Stimulated activated CD4-positive, alpha-beta T cell treated with anti-CD3 and anti-CD28 coated beads, Interleukin-1b, Interleukin-23, amount 100 ng/mL, for 24 hours (primary cell): ENCODE measurements around the gene AWAT2.

Experiments used
- DNase-seq, 4 experiments: peaks; one replicate each; pipeline ENCODE4 v3.0.0-alpha.2; 2020; ENCODE audit warnings: low read depth in 4 of 4, low spot score in 1 of 4

Gene AWAT2, protein sequence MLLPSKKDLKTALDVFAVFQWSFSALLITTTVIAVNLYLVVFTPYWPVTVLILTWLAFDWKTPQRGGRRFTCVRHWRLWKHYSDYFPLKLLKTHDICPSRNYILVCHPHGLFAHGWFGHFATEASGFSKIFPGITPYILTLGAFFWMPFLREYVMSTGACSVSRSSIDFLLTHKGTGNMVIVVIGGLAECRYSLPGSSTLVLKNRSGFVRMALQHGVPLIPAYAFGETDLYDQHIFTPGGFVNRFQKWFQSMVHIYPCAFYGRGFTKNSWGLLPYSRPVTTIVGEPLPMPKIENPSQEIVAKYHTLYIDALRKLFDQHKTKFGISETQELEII

DNA sequence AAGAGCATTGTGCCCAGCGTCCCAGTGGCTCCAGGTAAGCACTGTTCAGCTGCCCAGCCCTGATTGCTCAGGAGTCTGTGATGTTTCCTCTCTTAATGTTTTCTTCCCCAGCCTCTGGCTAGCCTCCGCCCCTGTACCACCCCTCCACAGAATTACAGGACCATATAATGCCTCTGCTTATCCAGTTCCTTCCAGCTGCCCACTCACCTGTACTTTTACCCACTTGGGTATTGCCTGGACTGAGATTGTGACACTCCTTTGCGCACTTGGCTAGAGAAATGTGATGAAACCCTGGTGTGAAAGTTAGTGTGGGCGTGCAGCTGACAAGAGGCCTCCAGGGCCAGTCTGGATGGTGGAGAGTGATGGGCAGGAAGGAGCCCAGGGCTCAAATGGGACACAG, at the start of gene AWAT2:
Gene AWAT2, minus strand, starts transcription at position 14 of the 400 bp plus-strand sequence. Its CDS starts 6 bp downstream, at position 8.
- DNase-seq, result no peak

DNA sequence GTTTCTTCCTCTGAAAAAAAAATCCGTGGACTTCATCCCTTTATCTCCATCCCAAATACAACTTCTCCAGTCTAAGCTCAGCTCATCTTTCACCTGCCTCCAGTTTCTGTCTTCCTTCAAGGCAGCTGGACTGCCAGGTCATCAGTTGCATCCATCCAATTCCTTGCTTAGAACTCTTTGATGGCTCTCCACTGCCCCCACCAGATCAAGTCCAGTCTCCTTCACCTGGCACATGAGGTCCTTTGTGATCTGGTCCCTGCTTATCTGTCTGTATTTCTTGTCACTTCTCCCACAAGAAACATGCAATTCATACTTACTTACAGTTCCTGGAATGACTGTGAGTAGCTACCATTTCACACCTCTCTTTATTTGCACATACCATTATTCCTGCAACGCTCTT, 46.3 kb upstream of the AWAT2 start:
- no peak for DNase-seq

DNA sequence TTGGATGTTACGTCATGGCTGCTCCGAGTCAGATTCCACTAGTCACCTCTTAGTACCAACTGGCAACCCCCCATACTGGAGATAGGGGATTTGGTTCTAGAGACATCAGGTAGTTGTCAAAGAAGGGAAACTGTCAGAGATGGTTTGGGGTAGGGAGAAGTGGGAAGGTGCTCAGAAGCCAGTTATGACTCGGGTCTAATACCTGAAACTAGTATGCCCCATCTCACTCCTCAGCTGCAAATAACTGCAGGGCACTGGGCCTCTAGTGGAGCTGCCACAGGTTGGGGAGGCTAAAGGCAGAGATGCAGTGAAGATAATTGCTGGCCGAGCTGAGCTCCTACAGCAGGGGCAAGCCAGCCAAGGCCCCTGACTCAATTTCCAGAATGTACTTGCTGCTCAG, 42.5 kb upstream of the AWAT2 start:
- DNase-seq, result no peak

DNA sequence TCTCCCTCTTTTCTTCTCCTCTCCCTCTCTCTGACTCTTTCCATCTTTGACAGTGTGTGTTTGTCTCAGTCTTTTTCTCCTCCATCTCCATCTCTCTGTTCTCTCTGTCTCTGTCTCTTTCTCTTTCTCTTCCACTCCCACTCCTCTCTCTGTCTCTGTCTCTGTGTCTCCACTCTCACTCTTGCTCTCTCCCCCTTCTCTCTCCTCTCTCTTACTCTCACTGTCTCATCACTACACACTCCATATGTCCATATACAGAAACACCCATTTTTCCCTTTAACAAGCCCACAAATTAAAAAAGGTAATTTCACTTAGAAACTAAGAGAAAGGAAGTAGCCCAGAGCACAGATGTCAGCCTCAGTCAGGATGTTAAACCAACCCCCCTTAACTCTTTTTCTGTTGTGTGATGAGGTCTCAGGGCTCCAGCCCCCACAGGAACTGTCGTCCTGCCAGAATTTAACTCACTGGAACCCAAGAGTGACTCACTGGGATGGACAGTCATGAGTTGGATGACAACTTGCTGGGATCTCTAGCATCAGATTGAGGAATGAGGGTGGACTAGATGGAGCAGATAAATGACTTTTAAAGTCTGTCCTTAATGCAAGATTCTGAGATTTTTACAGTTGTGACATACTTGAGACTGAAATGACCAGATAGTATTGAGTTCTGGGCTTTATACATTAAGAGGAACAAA, 40.0 kb upstream of the AWAT2 start:
- DNase-seq, result no peak

DNA sequence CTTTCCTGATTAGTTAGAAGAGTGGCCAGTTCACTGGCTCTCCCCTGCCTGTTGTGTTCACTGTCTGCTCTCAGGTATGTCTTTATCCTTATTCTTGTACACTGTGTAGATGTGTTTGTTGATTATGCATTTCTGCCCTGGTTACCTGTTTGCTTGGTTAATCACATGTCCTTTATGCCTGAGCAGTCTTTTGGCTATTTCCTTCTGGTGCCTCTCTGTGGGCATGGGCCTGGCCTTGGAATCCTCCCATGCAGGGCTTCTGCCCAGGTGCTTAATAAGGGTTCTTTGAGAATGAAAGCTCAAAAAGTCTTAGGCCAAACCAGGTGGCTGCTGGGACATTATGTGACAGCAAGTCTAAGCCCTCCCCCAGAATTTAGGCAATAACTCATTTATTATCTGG, 39.0 kb upstream of the AWAT2 start:
- no peak for DNase-seq

DNA sequence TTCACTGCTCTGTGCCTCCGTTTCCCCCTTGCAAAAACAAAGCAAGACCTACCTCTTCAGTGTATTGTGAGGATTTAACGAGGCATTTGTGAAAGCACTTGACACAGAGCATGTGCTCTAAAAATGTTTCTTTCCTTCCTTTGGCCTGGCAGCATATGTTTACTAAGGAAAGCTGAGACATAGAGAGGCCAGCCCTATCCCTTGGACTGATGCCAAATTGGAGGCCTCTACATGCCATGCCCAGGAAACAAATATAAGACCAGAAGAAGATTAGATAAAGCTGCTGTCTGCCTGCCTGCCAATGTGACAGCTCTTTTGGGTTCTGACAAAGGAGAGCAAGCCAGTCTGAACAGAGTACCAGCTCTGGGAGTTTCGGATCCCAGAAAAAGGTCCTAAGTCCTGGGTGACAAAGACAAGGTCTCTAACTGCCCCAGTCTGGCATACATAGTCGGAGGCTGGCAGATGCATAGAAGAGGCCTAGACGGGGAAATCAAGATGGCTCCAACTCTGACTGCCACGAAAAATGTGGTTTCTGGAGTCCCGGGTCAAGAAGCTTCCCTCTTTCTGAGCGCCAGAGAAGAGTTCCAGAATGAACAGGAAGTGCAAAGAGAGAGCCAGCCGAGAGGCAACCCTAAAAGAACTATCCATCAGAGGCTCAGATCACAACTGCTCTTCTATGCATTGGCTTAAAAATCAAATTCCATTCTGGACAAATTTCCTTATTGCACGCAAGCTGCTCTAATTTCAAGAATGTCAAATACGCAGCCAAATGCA, 38.3 kb upstream of the AWAT2 start:
- no peak for DNase-seq

DNA sequence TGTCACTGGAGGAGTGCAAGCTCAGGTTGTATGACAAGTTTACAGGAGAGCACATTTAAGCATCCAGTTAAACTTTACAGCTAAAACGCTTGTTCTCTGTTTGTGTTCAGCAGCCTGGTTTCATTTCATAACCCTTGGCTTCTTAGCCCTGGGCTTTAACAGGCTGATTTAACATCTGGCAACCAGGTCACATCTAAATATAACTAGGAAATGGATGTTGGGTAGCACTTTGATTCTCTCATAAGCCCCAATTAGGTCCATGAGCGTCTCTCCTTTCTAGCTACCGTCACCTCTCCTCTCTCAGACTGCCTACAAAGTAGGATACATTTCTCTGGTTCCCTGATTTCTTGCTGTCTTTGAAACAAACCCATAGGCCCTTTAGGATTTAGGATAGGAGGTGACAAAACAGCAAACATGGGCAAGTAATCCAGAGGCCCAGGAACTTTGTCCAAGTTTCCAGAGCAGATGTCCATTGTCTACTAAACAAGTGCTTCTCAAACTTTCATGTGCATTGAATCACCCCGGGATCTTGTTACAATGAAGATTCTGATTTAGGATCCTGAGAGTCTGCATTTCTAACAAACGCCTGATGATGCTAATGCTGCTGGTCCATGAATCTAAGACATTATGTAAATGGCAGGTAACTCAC, 35.0 kb upstream of the AWAT2 start:
- no peak for DNase-seq

DNA sequence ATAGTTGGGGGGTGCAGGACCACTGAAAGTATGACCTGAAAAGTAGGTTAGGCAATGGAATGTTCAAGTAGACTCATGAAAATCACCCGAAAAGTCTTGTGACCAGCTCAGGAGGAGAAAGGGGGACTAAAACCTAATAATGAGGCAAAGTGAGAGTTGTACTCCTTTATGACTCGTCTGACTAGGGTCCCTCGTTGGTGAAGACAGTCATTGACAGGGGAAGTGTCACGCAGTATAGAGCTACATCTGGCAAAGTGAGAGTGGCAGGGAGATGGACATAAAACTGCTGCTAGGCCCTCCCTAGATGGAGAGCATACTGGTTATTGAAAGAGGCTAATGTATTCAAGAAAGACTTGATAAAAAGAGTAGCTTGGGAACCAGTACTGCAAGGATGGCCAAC, 33.0 kb upstream of the AWAT2 start:
- no peak for DNase-seq

DNA sequence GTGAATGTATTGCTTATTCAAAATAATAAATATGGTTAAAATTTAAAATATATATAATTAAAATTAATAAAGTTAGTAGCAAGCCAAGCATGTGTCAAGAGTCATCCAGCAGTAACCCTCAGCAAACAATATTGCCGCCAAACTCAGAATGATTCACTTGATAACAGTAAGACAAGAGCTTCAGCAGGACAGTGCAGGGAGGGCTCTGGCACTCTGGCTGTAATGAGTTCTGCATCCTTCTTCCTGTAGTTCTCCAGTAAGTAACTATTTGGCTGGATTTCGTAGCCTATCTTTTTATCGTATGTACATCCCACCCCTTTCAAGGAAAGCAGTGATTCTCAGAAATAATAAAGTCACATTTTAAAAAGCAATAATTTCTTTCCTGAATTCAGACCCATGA, 30.1 kb upstream of the AWAT2 start:
- DNase-seq, result no peak

DNA sequence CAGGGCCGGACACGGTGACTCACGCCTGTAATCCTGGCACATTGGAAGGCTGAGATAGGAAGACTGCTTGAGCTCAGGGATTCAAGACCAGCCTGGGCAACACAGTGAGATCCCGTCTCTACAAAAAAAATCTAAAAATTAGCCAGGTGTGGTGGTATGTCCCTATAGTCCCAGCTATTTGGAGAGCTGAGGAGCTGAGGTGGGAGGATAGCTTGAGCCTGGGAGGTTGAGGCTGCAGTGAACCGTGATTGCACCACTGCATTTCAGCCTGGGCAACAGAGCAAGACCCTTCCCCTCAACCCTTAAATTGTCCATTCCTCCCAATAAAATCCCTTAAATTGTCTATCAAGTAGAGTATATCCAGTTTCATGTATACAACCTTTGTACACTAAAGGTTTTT, 29.6 kb upstream of the AWAT2 start:
- no peak for DNase-seq

DNA sequence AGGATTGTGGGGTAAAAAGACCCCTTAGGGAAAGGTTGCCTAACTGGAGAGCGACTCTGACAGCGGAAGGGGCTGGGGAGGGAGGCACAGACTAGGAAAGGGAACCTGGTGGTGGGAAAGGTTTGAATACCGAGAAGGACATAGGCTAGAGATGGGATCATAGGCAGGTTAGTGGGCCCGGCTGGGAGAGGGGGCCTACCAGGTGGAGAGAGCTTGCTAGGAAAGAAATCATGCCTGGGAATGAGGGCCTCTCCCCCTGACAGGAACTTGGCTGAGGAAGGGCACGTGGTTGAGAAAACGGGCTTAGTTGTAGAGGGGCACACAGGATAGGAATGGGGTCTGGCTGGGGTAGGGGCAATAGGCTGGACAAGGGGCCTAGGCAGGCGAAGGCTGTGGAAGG, 16.9 kb upstream of the AWAT2 start:
- DNase-seq, result no peak

DNA sequence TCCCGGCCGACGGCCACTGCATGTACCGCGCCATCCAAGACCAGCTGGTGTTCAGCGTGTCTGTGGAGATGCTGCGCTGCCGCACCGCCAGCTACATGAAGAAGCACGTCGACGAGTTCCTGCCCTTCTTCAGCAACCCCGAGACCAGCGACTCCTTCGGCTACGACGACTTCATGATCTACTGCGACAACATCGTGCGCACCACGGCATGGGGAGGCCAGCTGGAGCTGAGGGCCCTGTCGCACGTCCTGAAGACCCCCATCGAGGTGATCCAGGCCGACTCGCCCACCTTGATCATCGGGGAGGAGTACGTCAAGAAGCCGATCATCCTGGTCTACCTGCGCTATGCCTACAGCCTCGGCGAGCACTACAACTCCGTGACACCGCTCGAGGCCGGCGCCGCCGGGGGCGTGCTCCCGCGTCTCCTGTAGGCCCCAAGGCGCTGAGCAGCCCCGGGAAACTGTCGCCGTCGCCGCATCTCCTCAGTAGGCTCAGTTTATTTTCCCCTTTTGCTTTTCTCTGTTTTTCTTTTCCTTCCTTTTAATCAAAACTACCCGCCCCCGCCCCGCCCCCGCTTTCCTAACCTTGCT, 13.3 kb upstream of the AWAT2 start:
- no peak for DNase-seq

DNA sequence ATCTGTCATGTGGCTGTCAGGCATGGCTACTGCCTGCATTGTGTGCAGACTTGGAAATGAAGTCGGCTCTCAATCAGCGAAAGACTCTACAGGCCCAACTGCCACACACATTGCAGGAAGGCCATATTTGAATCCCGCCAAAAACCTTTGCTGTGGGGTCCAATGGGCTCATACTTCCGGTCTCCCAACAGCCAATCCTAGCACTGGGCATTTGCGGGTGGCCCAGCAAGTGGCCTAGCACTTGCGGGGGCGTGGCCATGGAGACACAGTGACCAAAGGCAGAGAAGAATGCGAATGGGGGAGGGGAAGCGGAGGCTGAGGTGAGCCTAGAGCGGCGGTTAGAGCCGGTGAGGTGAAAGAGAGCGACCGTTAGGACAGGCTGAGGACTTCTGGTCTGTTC, 12.3 kb upstream of the AWAT2 start, which contains the start of gene OTUD6A:
Gene OTUD6A, plus strand, starts transcription at position 382 of the 400 bp plus-strand sequence. CDS start 68 bp downstream, outside the sequence.
- no peak for DNase-seq

DNA sequence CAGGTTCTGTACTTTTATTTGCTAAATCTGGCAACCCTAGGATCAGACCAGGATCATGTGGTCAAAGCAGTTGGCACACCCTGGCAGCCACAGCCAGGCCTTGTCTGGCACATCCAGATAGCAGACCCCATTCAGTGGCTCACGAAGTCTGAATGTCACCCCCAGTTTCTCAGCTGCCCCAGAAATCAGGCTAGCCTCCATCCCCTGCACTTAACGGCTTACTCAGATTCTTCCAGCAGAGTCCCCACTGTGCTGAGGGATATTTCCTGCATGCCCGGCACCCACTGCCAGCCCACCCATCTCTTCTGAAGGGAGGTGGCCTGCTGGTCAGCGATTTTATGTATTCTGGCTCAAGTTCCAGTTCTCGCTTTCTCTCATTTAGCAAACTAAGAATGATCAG, 4.7 kb upstream of the AWAT2 start:
- no peak for DNase-seq

DNA sequence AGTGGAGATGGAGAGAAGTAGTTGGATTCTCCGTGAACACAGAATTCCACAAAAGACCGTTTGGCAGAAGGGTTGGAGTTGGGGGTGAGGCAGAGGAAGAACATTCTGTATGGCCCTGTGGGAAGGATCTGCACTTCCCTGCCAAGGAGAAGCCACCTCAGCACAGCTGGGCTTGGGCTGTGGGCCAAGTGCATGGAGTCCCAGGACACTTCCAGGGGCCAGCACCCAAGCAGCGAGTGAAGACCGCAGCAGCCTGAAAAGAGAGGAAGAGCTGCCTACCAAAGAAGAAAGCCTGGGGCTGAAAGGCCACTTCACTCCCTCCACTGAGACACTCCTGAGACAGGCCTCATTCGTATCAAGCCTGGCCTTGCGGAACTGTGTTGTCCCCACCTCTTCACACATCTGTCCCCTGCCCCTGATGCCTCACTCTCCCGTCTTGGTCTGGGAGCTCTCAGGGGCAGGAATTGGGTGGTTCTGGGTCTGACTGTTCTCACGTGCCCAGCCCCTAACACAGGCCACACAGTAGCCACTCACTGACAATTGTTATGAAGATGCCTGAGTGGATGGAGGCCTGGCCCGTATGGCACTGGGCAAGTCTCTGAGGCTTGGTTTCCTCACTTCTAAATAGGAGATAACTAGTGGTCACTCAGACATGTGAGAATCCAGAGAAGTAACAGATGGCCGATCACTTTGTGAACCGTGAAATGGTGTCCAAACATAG, 3.3 kb upstream of the AWAT2 start:
- no peak for DNase-seq

DNA sequence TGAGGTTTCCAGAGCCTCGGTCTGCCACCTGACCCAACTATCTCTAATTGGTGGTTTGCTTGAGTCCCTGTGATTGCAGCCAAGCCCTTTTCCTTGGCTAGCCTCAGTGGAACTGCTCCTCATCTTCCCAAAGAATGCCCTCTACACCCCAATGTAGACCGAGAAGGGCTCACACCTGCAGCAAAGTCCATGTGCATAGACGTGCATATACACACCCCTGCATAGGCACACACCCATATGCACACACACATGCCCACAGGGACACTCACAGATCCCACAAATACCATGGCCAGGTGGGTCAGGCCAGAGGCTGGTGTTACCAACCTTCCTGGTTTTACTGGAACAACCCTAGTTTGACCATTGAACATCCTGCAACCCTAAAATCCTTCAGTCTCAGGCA, 332 bp downstream of the AWAT2 start:
- DNase-seq, result no peak

DNA sequence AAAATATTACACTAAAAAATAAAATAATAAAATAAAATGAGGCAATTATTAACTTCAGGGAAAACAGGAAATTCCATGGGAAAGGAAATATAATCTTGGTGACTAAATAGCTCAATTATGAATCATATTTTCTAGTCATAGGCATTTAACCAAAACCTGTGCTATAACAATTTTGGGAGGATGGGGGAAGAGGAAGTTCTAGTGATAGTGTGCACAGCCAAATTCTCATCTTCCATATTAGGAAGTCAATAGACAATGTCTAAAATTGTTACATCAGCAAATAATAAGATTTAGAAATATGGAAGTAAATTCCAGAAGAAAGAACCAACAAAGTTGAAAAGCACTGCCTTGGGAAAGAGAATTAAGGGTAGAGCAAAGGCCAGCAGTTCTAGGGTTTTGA, 2.8 kb downstream of the AWAT2 start:
- no peak for DNase-seq

DNA sequence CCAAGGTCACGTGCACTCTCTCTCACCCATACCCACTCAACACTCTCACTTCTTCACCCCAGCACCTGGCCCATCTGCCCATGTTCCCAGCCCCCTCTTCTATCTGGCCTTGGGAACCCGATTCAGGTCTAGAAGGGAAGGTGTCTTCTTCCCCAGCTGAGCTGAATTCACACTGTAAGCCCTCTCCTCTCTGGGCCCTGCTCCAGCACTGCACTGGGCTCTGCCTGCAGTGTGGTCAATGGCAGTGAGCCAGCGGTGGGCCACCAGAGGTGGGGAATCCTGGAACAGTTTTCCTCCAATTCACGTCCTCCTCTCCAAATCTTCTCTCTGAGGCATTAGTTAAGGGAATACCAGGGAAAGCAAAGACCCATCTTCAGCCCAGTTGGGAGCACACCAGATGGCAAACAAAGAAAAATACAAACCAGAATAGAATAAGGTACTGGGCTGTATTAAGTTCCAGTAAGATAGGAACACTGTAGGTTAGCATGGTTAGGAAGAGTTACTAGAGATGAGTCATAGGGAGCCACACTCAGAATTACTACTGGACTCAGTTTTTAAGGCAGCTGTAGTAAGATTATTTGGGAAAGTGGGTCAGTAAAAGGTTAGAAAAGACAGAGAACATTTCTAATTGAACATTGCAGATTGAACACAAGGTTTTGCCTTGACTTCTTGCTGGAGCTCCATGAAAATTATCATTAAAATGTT, 5.0 kb downstream of the AWAT2 start:
- no peak for DNase-seq

DNA sequence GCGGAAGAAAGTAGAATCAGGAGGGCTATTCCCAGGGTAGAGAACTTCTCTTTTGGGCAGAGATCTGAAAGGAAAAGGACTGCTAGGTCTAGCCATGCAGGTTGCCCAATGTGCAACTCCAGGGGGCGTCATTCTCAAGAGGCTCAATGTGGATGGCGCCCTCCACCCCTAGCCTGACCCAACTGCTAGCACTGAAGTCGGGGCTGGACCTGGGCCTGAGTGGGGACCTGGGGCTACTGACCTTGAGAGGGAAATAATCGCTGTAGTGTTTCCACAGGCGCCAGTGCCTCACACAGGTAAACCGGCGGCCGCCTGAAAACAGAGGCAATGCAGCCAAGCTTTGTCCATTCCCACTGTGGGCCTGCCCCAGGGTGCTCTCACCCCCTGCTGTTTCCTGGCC, 6.1 kb downstream of the AWAT2 start:
- no peak for DNase-seq
